ENCODE results near the gene MVB12B.

The MVB12B gene

DNA sequence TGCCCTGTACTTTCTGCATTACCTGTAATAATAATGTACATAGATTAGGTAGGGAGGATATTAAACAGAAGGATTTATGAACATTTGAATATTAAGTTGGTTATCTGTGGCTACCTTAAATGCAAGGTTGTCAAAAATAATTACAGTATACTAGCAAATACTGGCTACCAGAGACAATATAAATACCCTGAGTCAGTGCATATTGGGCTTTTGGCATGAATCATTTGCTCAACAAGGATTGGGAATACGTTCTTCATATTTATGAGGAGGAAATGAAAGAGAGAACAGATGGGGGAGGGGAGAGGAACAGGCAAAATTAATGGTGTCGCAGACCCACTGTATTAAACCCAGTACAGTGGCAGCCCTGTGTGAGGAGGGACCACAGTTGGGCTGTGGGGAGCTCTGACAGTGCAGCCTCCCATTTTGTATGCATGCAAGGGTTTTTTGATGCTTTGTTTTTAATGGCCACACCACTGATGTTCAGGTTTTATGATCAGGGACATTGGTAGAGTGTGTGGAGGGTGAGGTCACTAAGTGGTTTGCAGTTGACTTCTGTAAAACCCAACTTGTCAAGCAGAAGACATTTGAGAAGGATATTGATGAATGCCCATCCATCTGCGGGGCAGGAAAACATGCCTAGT is 56.9 kb downstream of the MVB12B start:
- no peak for TF ChIP-seq SIN3A (IDR thresholded peaks at IDR 0.05; ENCODE audit: borderline replicate concordance, insufficient read depth, low read length)
- TF ChIP-seq TAF1 (IDR thresholded peaks at IDR 0.05; ENCODE audit: borderline replicate concordance, insufficient read depth, low read length) = no peak
- TF ChIP-seq FOXP2 (optimal IDR thresholded peaks at IDR 0.05; ENCODE audit: borderline replicate concordance, extremely low read depth, extremely low read length, insufficient read depth) = no peak
- TF ChIP-seq POLR2AphosphoS5 (IDR thresholded peaks at IDR 0.05; ENCODE audit: low read depth, low read length) = no peak
- TF ChIP-seq, protein P1, sequence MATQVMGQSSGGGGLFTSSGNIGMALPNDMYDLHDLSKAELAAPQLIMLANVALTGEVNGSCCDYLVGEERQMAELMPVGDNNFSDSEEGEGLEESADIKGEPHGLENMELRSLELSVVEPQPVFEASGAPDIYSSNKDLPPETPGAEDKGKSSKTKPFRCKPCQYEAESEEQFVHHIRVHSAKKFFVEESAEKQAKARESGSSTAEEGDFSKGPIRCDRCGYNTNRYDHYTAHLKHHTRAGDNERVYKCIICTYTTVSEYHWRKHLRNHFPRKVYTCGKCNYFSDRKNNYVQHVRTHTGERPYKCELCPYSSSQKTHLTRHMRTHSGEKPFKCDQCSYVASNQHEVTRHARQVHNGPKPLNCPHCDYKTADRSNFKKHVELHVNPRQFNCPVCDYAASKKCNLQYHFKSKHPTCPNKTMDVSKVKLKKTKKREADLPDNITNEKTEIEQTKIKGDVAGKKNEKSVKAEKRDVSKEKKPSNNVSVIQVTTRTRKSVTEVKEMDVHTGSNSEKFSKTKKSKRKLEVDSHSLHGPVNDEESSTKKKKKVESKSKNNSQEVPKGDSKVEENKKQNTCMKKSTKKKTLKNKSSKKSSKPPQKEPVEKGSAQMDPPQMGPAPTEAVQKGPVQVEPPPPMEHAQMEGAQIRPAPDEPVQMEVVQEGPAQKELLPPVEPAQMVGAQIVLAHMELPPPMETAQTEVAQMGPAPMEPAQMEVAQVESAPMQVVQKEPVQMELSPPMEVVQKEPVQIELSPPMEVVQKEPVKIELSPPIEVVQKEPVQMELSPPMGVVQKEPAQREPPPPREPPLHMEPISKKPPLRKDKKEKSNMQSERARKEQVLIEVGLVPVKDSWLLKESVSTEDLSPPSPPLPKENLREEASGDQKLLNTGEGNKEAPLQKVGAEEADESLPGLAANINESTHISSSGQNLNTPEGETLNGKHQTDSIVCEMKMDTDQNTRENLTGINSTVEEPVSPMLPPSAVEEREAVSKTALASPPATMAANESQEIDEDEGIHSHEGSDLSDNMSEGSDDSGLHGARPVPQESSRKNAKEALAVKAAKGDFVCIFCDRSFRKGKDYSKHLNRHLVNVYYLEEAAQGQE (IDR thresholded peaks at IDR 0.05; ENCODE audit: insufficient read depth in 1 of 2, low read depth in 2 of 2, low read length in 2 of 2) = no peak

DNA sequence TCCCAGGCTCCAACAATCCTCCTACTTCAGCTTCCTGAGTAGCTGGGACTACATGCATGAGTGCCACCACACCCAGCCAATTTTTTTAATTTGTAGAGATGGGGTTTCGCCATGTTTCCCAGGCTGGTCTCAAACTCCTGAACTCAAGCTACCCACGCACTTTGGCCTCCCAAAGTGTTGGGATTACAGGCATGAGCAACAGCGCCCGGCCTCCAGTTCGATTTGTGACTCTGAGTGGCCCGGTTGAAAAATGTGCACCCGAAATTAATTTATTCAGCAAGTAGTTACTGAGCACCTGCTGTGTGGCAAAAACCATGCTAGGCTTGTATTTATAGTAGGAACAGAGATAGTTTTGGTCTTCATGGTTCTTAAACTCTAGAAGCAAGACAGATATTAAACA is 58.3 kb downstream of the MVB12B start:
- TF ChIP-seq FOXP2 (optimal IDR thresholded peaks at IDR 0.05; ENCODE audit: borderline replicate concordance, extremely low read depth, extremely low read length, insufficient read depth) (no peak), TAF1 (IDR thresholded peaks at IDR 0.05; ENCODE audit: borderline replicate concordance, insufficient read depth, low read length) (no peak), POLR2AphosphoS5 (IDR thresholded peaks at IDR 0.05; ENCODE audit: low read depth, low read length) (no peak)

DNA sequence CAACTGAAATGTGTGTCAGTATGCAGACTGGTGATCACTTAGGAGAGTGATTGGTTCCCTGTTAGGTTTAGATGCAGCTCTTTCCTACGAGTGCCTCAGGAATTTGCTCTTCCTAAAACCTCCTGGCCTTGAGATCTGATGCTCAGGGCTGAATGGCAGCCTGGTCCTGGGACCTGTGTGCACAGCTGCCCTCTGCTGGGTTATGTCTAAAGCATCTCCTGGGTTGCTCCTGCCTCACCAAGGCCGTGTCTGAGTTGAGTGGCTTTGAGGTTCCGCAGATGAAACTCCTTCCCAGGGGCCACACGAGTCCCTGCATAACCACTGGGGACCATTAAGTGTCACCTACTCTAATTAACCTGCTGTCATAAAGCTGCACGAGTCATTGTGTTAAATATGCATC is 59.5 kb downstream of the MVB12B start:
- no peak for TF ChIP-seq FOXP2 (optimal IDR thresholded peaks at IDR 0.05; ENCODE audit: borderline replicate concordance, extremely low read depth, extremely low read length, insufficient read depth)
- no peak for TF ChIP-seq POLR2AphosphoS5 (IDR thresholded peaks at IDR 0.05; ENCODE audit: low read depth, low read length)
- TF ChIP-seq SIN3A (IDR thresholded peaks at IDR 0.05; ENCODE audit: borderline replicate concordance, insufficient read depth, low read length) = no peak
- no peak for TF ChIP-seq TAF1 (IDR thresholded peaks at IDR 0.05; ENCODE audit: borderline replicate concordance, insufficient read depth, low read length)
- TF ChIP-seq, protein P1 (IDR thresholded peaks at IDR 0.05; ENCODE audit: insufficient read depth in 1 of 2, low read depth in 2 of 2, low read length in 2 of 2) = no peak

DNA sequence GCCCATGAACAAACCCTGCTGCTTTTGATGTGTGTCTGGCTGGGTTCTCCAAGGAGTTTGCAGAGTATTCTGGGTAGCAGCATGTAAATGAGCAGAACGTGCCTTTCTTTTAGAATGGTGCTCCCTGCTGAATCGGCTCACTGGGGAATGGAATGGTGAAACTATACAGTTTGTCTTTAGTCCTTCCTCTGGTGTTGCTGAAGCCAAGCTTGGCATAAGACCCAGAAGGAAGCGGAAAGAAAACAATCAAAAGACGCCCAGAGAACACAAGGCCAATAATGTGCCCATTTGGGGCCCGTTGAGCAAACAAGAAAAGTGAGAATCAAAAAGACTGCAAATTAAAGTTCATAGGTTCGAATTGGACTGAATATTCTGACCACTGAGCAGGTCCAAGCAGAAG is 60.1 kb downstream of the MVB12B start:
- no peak for TF ChIP-seq FOXP2 (optimal IDR thresholded peaks at IDR 0.05; ENCODE audit: borderline replicate concordance, extremely low read depth, extremely low read length, insufficient read depth)
- no peak for TF ChIP-seq POLR2AphosphoS5 (IDR thresholded peaks at IDR 0.05; ENCODE audit: low read depth, low read length)

DNA sequence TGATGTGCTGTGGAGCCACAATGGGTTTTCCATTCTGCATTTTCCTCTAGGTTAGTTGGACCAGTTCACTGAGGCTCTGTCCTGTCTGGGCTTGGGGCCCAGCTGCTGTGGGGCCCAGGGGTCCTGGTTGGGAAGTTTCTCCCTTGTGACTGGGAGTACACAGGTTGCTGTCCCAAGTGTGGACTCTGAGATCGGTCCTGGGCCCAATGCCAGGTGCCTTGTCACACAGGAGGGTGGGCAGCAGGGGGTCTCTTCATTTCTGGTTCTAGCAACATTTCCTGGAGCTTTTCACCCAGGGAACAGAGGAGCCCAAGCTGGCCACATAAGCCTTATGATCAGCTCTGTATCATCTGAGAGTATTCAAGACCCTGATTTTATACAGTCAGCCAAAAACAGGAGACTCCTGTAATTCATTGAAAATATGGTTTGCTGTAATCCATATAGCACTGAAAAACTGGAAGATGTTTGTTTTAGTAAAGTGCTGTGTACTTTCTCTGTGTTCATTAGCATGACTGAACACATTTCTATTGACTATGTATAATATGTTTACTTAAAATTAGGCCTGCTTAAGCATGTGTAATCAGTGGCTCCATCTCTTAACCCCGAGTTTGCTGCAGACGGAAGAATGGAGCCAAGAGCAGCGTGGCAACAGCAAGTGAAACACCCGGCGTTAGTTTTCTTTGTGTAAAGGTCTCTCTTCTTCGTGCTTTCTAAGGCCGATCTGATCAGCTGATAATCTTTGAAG is 62.5 kb downstream of the MVB12B start:
- TF ChIP-seq, protein P1 (IDR thresholded peaks at IDR 0.05; ENCODE audit: insufficient read depth in 1 of 2, low read depth in 2 of 2, low read length in 2 of 2) = no peak
- TF ChIP-seq FOXP2 (optimal IDR thresholded peaks at IDR 0.05; ENCODE audit: borderline replicate concordance, extremely low read depth, extremely low read length, insufficient read depth) (no peak), POLR2AphosphoS5 (IDR thresholded peaks at IDR 0.05; ENCODE audit: low read depth, low read length) (no peak), SIN3A (IDR thresholded peaks at IDR 0.05; ENCODE audit: borderline replicate concordance, insufficient read depth, low read length) (no peak), TAF1 (IDR thresholded peaks at IDR 0.05; ENCODE audit: borderline replicate concordance, insufficient read depth, low read length) (no peak)

DNA sequence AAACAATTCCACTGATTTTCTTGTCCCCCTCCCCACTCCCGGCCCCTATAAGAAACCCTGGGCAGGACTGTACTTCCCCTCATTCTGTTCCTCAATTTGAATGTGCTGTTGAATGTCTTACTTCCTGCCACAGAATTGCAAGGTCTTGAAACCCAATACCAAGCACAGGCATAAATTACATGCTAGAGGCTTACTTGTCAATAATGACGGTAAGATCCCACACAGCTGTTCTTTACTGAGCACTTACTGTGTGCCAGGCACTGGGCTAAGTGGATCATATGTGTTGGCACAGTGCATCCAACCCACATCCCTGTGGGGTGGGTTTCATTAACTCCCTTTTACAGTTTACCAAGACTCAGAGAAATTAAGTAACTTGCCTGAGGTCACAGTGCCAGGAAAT is 63.4 kb downstream of the MVB12B start:
- TF ChIP-seq, protein P1 (IDR thresholded peaks at IDR 0.05; ENCODE audit: insufficient read depth in 1 of 2, low read depth in 2 of 2, low read length in 2 of 2) = no peak

All from PFSK-1 (cell line).